Lower leg skin (tissue), 3 donors: ENCODE results near the gene THSD7B.

ENCODE experiments used
- CTCF ChIP-seq, 3 donors: fragments of 450-650 bp; IDR thresholded peaks; one replicate each; pipeline ENCODE4 v1.5.1; 2016; ENCODE audit warnings: antibody characterized with exemption in 3 of 3, mild to moderate bottlenecking in 3 of 3, moderate library complexity in 2 of 3
- POLR2A ChIP-seq, 2 donors: fragments of 450-650 bp; IDR thresholded peaks; one replicate each; pipeline ENCODE4 v1.6.1; 2016 to 2017; ENCODE audit warnings: antibody characterized with exemption in 2 of 2, mild to moderate bottlenecking in 1 of 2, moderate library complexity in 1 of 2

- no peak for TF ChIP-seq CTCF (IDR thresholded peaks at IDR 0.05)
- TF ChIP-seq POLR2A (IDR thresholded peaks at IDR 0.05), result no peak
Observed at GRCh38 chr2:136986605-136987221, 221.4 kb downstream of the THSD7B start.
